ENCODE results near the gene KCTD14. TPM values are rescaled to one million over a fixed set of nuclear protein-coding genes. Genes with fewer than 3 reads are reported as not detected.
"Not testable (repeated sequence)": the region's sequence is repeated elsewhere in the genome, so short reads cannot be mapped to it uniquely, and the experiment has no call there.

KCTD14 gene
- total RNA-seq (2014; rRNA removed; shearing (Covaris generic)): 0.66 and 0.82 TPM in 2 replicates
- 0.07 and 1.7 TPM in 2 replicates for polyA plus RNA-seq (2014; cell fraction: nucleus; rRNA removed)

GRCh38 chr11:78022397-78023396 lies at the start of gene KCTD14:
Gene KCTD14, minus strand, starts transcription at chr11:78023276. Its CDS starts 27 bp downstream, at chr11:78023249.
- DNase-seq (ENCODE audit: extremely low read depth, low read depth): no peak

- DNase-seq (ENCODE audit: extremely low read depth, low read depth): no peak
Measured at GRCh38 chr11:78072455-78072854, 49.4 kb upstream of the KCTD14 start.

- no peak for DNase-seq (ENCODE audit: extremely low read depth, low read depth)
Measured at GRCh38 chr11:78071717-78072116, 48.6 kb upstream of the KCTD14 start.

- DNase-seq (ENCODE audit: extremely low read depth, low read depth): no peak
Measured at GRCh38 chr11:78070621-78071020, 47.5 kb upstream of the KCTD14 start.

- DNase-seq (ENCODE audit: extremely low read depth, low read depth): no peak
Measured at GRCh38 chr11:78069465-78069864, 46.4 kb upstream of the KCTD14 start.

- DNase-seq (ENCODE audit: extremely low read depth, low read depth): no peak
Measured at GRCh38 chr11:78067704-78068103, 44.6 kb upstream of the KCTD14 start.

- DNase-seq (ENCODE audit: extremely low read depth, low read depth): no peak
Measured at GRCh38 chr11:78066471-78066870, 43.4 kb upstream of the KCTD14 start.

- no peak for DNase-seq (ENCODE audit: extremely low read depth, low read depth)
Measured at GRCh38 chr11:78065203-78065602, 42.1 kb upstream of the KCTD14 start.

GRCh38 chr11:78063440-78064181 lies 40.5 kb upstream of the KCTD14 start, which contains the start of gene THRSP:
Gene THRSP, plus strand, starts transcription at chr11:78063861. Its CDS starts 21 bp downstream, at chr11:78063882.
- DNase-seq (ENCODE audit: extremely low read depth, low read depth): no peak

GRCh38 chr11:78062671-78063070 lies 39.6 kb upstream of the KCTD14 start:
- no peak for DNase-seq (ENCODE audit: extremely low read depth, low read depth)

- DNase-seq (ENCODE audit: extremely low read depth, low read depth): no peak
Measured at GRCh38 chr11:78061921-78062311, 38.8 kb upstream of the KCTD14 start.

- no peak for DNase-seq (ENCODE audit: extremely low read depth, low read depth)
Measured at GRCh38 chr11:78061088-78061920, 38.2 kb upstream of the KCTD14 start.

GRCh38 chr11:78060533-78060932 lies 37.5 kb upstream of the KCTD14 start:
- no peak for DNase-seq (ENCODE audit: extremely low read depth, low read depth)

GRCh38 chr11:78059749-78060328 lies 36.8 kb upstream of the KCTD14 start:
- not testable (repeated sequence) for DNase-seq (ENCODE audit: extremely low read depth, low read depth)

- DNase-seq (ENCODE audit: extremely low read depth, low read depth): no peak
Measured at GRCh38 chr11:78057462-78058055, 34.5 kb upstream of the KCTD14 start.

- DNase-seq (ENCODE audit: extremely low read depth, low read depth): no peak
Measured at GRCh38 chr11:78056093-78056492, 33.0 kb upstream of the KCTD14 start.

- no peak for DNase-seq (ENCODE audit: extremely low read depth, low read depth)
Measured at GRCh38 chr11:78054971-78055370, 31.9 kb upstream of the KCTD14 start.

- DNase-seq (ENCODE audit: extremely low read depth, low read depth): no peak
Measured at GRCh38 chr11:78050964-78051831, 28.1 kb upstream of the KCTD14 start.

GRCh38 chr11:78049348-78049747 lies 26.3 kb upstream of the KCTD14 start:
- DNase-seq (ENCODE audit: extremely low read depth, low read depth): no peak
